ENCODE results near the gene BHLHA15.

BHLHA15 gene

DNA sequence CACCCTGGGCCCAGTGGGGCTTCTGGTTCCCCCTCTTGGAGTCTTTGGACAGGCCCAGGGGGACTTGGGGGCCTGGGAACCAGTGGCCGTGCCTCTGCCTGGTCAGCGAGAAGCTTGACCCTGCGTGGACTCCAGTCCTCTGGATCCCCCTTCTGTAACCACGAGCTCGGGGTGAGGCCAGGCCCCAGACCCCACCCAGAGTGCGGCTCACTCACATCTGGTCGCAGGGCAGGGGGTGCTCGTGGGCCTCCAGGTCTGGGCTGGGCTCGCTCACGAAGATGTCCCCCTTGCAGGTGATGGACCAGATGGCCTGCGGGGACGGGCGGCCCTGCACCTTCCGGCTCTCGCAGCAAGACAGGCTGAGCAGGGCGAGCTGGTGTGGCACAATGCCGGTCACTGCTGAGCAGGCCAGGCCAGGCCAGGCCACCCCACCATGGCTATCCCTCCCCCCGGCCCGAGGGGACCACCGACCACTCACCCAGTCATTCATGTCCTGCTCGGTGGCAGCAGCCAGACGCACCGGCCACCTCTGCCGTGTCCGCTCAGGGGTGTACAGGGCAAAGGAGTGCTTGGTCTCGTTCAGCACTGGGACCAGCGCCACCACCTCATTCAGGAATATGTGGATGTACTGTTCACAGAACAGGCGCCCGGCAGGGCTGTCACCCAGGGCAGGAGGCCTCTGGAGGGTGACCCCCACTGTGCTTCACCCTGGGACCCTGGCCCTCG, 19.7 kb downstream of the BHLHA15 start:
- CTCF ChIA-PET: no interaction called here
- TF ChIP-seq, protein P1, sequence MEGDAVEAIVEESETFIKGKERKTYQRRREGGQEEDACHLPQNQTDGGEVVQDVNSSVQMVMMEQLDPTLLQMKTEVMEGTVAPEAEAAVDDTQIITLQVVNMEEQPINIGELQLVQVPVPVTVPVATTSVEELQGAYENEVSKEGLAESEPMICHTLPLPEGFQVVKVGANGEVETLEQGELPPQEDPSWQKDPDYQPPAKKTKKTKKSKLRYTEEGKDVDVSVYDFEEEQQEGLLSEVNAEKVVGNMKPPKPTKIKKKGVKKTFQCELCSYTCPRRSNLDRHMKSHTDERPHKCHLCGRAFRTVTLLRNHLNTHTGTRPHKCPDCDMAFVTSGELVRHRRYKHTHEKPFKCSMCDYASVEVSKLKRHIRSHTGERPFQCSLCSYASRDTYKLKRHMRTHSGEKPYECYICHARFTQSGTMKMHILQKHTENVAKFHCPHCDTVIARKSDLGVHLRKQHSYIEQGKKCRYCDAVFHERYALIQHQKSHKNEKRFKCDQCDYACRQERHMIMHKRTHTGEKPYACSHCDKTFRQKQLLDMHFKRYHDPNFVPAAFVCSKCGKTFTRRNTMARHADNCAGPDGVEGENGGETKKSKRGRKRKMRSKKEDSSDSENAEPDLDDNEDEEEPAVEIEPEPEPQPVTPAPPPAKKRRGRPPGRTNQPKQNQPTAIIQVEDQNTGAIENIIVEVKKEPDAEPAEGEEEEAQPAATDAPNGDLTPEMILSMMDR (IDR thresholded peaks at IDR 0.05; ENCODE audit: control extremely low read depth, extremely low read depth, low read depth, missing control alignments): no peak
- POLR2A ChIA-PET: no interaction called here
- DNase-seq (ENCODE audit: extremely low spot score): no peak

DNA sequence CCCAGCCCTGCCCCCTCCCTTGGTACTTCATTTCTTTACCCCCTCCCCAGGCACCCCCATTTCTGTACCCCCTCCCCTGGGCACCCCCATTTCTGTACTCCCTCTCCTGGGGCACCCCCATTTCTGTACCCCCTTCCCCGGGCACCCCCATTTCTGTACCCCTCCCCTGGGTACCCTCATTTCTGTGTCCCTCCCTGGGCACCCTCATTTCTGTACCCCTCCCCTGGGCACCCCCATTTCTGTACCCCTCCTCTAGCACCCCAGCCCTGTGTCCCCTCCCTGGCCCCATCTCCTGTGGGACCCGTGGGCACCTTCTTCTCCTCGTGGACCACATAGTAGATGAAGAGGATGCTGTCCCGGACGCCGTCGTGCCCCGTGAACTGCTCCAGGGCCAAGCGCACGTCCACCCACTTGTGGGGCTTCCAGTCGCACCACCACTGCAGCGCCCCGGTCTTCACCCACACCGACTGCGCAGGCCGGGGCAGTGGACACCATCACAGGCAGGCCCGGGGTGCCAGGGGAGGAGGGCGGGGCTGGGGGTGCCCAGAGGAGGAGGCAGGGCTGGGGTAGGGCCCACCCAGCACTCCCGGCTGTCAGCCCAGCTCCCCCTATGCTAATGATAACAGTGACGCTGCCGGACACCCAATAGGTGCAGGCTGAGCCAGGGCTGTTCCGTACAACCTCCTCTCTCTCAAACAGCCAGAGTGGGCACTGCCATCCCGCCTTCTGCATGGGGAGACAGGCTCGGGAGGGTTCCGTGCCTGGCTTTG, 20.4 kb downstream of the BHLHA15 start:
- no peak for DNase-seq (ENCODE audit: extremely low spot score)
- POLR2A ChIA-PET: no interaction called here
- TF ChIP-seq, protein P1 (IDR thresholded peaks at IDR 0.05; ENCODE audit: control extremely low read depth, extremely low read depth, low read depth, missing control alignments): no peak
- CTCF ChIA-PET: no interaction called here

DNA sequence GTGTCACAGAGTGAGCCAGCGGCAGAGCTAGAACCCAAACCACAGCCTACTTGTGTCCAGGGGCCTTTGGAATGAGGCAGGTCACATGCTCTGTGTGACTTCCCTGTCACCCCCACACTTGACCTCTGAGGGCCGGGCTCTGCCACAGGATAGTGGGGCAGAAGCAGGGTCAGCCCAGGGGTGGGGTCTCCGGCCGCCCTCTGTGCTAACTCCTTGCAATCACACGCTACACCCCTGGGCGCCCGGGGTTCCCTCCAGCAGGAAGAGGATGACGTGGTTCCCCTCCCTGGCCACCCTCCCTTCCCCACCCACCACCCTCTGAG, 21.0 kb downstream of the BHLHA15 start:
- TF ChIP-seq, protein P1 (IDR thresholded peaks at IDR 0.05; ENCODE audit: control extremely low read depth, extremely low read depth, low read depth, missing control alignments): no peak

DNA sequence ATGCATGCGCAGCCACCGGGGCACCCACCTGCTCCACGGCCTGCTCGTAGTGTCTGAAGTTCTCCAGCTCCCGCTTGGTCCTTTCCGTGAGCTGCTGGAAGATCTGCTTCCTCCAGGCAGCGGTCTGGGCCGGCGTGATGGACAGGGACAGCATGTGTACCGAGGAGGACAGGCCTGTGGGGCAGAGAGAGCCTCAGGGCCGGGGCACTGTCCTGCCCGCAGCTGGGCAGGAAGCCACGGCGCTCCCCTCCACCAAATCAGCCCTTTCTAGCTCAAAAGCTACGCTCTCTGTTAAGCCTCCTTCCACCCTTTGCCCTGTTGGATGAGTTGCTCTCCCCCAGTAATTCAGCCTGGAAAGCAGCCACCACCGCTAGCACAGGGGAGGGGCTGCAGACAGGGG, 21.6 kb downstream of the BHLHA15 start:
- DNase-seq (ENCODE audit: extremely low spot score): no peak
- ChIA-PET POLR2A (no interaction called here), CTCF (no interaction called here)
- TF ChIP-seq, protein P1 (IDR thresholded peaks at IDR 0.05; ENCODE audit: control extremely low read depth, extremely low read depth, low read depth, missing control alignments): no peak

More for the DNA sequence above, 21.0 kb downstream of the BHLHA15 start:
- ChIA-PET POLR2A (no interaction called here), CTCF (no interaction called here)
- DNase-seq (ENCODE audit: extremely low spot score): no peak

DNA sequence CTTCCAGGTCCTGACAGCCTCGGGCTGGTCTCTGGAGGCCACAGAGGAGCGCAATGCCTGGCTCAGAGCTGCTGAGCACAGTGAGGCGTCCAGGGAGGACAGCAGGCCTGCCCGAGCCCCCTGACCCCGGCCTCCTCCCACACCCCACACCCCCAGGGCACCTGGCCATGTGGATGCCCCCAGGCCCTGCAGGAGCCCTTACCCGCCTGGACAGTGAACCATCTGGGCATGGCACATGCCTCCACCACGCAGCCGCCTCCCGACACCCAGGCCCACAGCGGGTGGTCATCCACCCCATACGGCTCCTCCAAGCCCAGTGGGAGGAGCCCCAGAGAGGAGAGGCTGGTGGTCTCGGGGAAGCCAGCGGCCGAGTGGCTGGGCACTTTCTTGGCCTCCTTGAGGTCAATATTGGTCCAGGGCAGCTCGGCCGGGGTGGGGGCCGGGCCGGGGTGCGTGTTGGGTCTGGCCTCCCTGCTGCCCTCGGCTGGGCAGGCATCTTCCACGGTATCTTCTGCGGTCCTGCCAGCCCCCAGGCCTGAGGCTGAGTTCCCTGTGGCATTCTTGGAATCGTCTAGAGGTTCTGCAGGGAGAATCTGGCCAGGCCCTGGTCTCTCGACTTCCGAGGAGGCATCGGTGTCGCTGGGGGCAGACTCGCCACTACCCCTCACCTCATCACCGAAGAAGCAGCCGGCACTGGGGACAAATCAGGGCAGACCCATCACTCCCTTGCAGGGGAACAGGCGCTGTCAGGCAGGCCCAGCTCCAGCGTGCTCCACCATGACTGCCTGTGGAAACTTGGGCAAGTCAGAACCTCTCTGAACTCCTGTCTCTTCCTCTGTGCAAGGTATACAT, 22.2 kb downstream of the BHLHA15 start:
- TF ChIP-seq, protein P1 (IDR thresholded peaks at IDR 0.05; ENCODE audit: control extremely low read depth, extremely low read depth, low read depth, missing control alignments): no peak
- CTCF ChIA-PET: interaction anchor here (0.9 to 1.5 kb wide), 2 partner anchors 61 to 64 kb away, joined by 3 read pairs; no protein-coding TSS in a partner anchor
- no peak for DNase-seq (ENCODE audit: extremely low spot score)
- POLR2A ChIA-PET: no interaction called here

DNA sequence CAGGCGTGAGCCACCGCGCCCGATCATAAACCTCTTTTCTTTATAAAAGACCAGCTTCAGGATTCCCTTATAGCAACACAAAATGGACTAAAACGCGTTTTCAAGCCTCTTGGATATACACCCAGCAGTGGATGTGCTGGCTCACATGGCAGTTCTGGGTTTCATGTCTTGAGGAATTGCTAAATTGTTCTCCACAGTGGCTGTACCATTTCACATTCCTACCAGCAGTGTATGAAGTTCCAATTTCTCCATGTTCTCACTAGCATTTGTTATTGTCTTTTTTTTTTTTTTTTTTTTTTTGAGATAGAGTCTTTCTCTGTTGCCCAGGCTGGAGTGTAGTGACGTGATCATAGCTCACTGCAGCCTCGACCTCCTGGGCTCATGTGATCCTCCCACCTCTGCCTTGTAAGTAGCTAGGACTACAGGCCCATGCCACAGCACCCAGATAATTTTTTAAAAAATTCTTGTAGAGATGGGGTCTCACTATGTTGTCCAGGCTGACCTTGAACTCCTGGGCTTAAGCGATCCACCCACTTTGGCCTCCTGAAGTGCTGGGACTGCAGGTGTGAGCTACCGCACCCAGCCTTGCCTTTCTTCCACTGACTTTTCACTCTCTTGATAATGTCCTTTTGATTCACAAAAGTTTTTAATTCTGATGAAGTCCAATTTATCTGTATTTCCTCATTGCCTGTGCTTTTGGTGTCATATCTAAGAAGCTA, 23.3 kb downstream of the BHLHA15 start:
- POLR2A ChIA-PET: no interaction called here
- TF ChIP-seq, protein P1 (IDR thresholded peaks at IDR 0.05; ENCODE audit: control extremely low read depth, extremely low read depth, low read depth, missing control alignments): no peak
- CTCF ChIA-PET: interaction anchor here (0.9 to 1.5 kb wide), 2 partner anchors 60 to 65 kb away, joined by 3 read pairs; no protein-coding TSS in a partner anchor
- no peak for DNase-seq (ENCODE audit: extremely low spot score)
